ENCODE results near the gene ADSS1.

The ADSS1 gene

GRCh38 chr14:104796687-104797081 is 72.7 kb downstream of the ADSS1 start:
- no peak for DNase-seq (ENCODE audit: low read depth)
- no peak for TF ChIP-seq CTCF (conservative IDR thresholded peaks at IDR 0.05; ENCODE audit: low read depth, low read length)
- H3K4me3 ChIP-seq (ENCODE audit: low read depth, low read length) = no peak overlapping the region
